Measurements from ENCODE around the gene CSF1.

The CSF1 gene

GRCh38 chr1:109931911-109932636 is 21.4 kb downstream of the CSF1 start:
- Histone ChIP-seq H3K4me1 (ENCODE audit: control insufficient read depth in 1 of 2, insufficient read depth in 2 of 2, low read length in 2 of 2) (peaks cover 42 to 43% of the 10 kb centered on the region in 2 donors), H3K4me3 (ENCODE audit: low read depth in 1 of 2, low read length in 2 of 2) (no peak overlapping the region)

GRCh38 chr1:109932679-109933078 is 22.0 kb downstream of the CSF1 start:
- H3K4me3 ChIP-seq (ENCODE audit: low read depth in 1 of 2, low read length in 2 of 2) = no peak overlapping the region
- H3K27me3 ChIP-seq (ENCODE audit: low read depth, low read length) = no peaks in the 10 kb centered on the region
- H3K36me3 ChIP-seq (ENCODE audit: control insufficient read depth in 1 of 2, insufficient read depth in 2 of 2, low read length in 2 of 2) = peaks cover 13 to 17% of the 10 kb centered on the region in 2 donors
- peaks cover 39 to 40% of the 10 kb centered on the region in 2 donors for H3K4me1 ChIP-seq (ENCODE audit: control insufficient read depth in 1 of 2, insufficient read depth in 2 of 2, low read length in 2 of 2)
- peaks cover 0 to 1% of the 10 kb centered on the region in 2 donors for H3K9me3 ChIP-seq (ENCODE audit: control insufficient read depth in 1 of 2, low read length in 2 of 2)
- no peak overlapping the region for H3K27ac ChIP-seq (ENCODE audit: low read length)

More at GRCh38 chr1:109931911-109932636, 21.4 kb downstream of the CSF1 start:
- no peak overlapping the region for H3K27ac ChIP-seq (ENCODE audit: low read length)
- no peaks in the 10 kb centered on the region for H3K9me3 ChIP-seq (ENCODE audit: control insufficient read depth in 1 of 2, low read length in 2 of 2)
- H3K36me3 ChIP-seq (ENCODE audit: control insufficient read depth in 1 of 2, insufficient read depth in 2 of 2, low read length in 2 of 2) = peaks cover 13 to 17% of the 10 kb centered on the region in 2 donors
- H3K27me3 ChIP-seq (ENCODE audit: low read depth, low read length) = no peaks in the 10 kb centered on the region

GRCh38 chr1:109933856-109934711 is 23.4 kb downstream of the CSF1 start:
- Histone ChIP-seq H3K4me1 (ENCODE audit: control insufficient read depth in 1 of 2, insufficient read depth in 2 of 2, low read length in 2 of 2) (peaks cover 25 to 27% of the 10 kb centered on the region in 2 donors), H3K4me3 (ENCODE audit: low read depth in 1 of 2, low read length in 2 of 2) (no peak overlapping the region), H3K27ac (ENCODE audit: low read length) (no peak overlapping the region), H3K36me3 (ENCODE audit: control insufficient read depth in 1 of 2, insufficient read depth in 2 of 2, low read length in 2 of 2) (peaks cover 10 to 13% of the 10 kb centered on the region in 2 donors), H3K9me3 (ENCODE audit: control insufficient read depth in 1 of 2, low read length in 2 of 2) (peaks cover 0 to 9% of the 10 kb centered on the region in 2 donors), H3K27me3 (ENCODE audit: low read depth, low read length) (no peaks in the 10 kb centered on the region)

- Histone ChIP-seq H3K9me3 (ENCODE audit: control insufficient read depth in 1 of 2, low read length in 2 of 2) (peaks cover 0 to 9% of the 10 kb centered on the region in 2 donors), H3K27ac (ENCODE audit: low read length) (peak overlapping the region; percentile 72), H3K4me3 (ENCODE audit: low read depth in 1 of 2, low read length in 2 of 2) (no peak overlapping the region), H3K36me3 (ENCODE audit: control insufficient read depth in 1 of 2, insufficient read depth in 2 of 2, low read length in 2 of 2) (no peaks in the 10 kb centered on the region), H3K27me3 (ENCODE audit: low read depth, low read length) (no peaks in the 10 kb centered on the region), H3K4me1 (ENCODE audit: control insufficient read depth in 1 of 2, insufficient read depth in 2 of 2, low read length in 2 of 2) (peaks cover 11 to 16% of the 10 kb centered on the region in 2 donors)
Measured at GRCh38 chr1:109935451-109935900, 24.8 kb downstream of the CSF1 start.

- H3K9me3 ChIP-seq (ENCODE audit: control insufficient read depth in 1 of 2, low read length in 2 of 2) = peaks cover 0 to 9% of the 10 kb centered on the region in 2 donors
Measured at GRCh38 chr1:109937738-109938137, 27.1 kb downstream of the CSF1 start.

GRCh38 chr1:109938556-109938955 is 27.9 kb downstream of the CSF1 start:
- Histone ChIP-seq H3K36me3 (ENCODE audit: control insufficient read depth in 1 of 2, insufficient read depth in 2 of 2, low read length in 2 of 2) (no peaks in the 10 kb centered on the region), H3K27ac (ENCODE audit: low read length) (no peak overlapping the region), H3K4me1 (ENCODE audit: control insufficient read depth in 1 of 2, insufficient read depth in 2 of 2, low read length in 2 of 2) (peaks cover 0 to 14% of the 10 kb centered on the region in 2 donors), H3K4me3 (ENCODE audit: low read depth in 1 of 2, low read length in 2 of 2) (no peak overlapping the region), H3K9me3 (ENCODE audit: control insufficient read depth in 1 of 2, low read length in 2 of 2) (peaks cover 0 to 9% of the 10 kb centered on the region in 2 donors), H3K27me3 (ENCODE audit: low read depth, low read length) (no peaks in the 10 kb centered on the region)

More at GRCh38 chr1:109937738-109938137, 27.1 kb downstream of the CSF1 start:
- no peaks in the 10 kb centered on the region for H3K27me3 ChIP-seq (ENCODE audit: low read depth, low read length)
- peaks cover 0 to 15% of the 10 kb centered on the region in 2 donors for H3K4me1 ChIP-seq (ENCODE audit: control insufficient read depth in 1 of 2, insufficient read depth in 2 of 2, low read length in 2 of 2)
- H3K4me3 ChIP-seq (ENCODE audit: low read depth in 1 of 2, low read length in 2 of 2) = no peak overlapping the region
- no peak overlapping the region for H3K27ac ChIP-seq (ENCODE audit: low read length)
- no peaks in the 10 kb centered on the region for H3K36me3 ChIP-seq (ENCODE audit: control insufficient read depth in 1 of 2, insufficient read depth in 2 of 2, low read length in 2 of 2)

GRCh38 chr1:109942434-109942833 is 31.8 kb downstream of the CSF1 start:
- Histone ChIP-seq H3K9me3 (ENCODE audit: control insufficient read depth in 1 of 2, low read length in 2 of 2) (peaks cover 0 to 9% of the 10 kb centered on the region in 2 donors), H3K4me3 (ENCODE audit: low read depth in 1 of 2, low read length in 2 of 2) (no peak overlapping the region), H3K36me3 (ENCODE audit: control insufficient read depth in 1 of 2, insufficient read depth in 2 of 2, low read length in 2 of 2) (no peaks in the 10 kb centered on the region), H3K4me1 (ENCODE audit: control insufficient read depth in 1 of 2, insufficient read depth in 2 of 2, low read length in 2 of 2) (no peaks in the 10 kb centered on the region), H3K27me3 (ENCODE audit: low read depth, low read length) (no peaks in the 10 kb centered on the region), H3K27ac (ENCODE audit: low read length) (no peak overlapping the region)

GRCh38 chr1:109944541-109944940 is 33.9 kb downstream of the CSF1 start:
- no peak overlapping the region for H3K27ac ChIP-seq (ENCODE audit: low read length)
- no peaks in the 10 kb centered on the region for H3K9me3 ChIP-seq (ENCODE audit: control insufficient read depth in 1 of 2, low read length in 2 of 2)
- no peak overlapping the region for H3K4me3 ChIP-seq (ENCODE audit: low read depth in 1 of 2, low read length in 2 of 2)
- H3K27me3 ChIP-seq (ENCODE audit: low read depth, low read length) = no peaks in the 10 kb centered on the region
- no peaks in the 10 kb centered on the region for H3K4me1 ChIP-seq (ENCODE audit: control insufficient read depth in 1 of 2, insufficient read depth in 2 of 2, low read length in 2 of 2)
- H3K36me3 ChIP-seq (ENCODE audit: control insufficient read depth in 1 of 2, insufficient read depth in 2 of 2, low read length in 2 of 2) = no peaks in the 10 kb centered on the region

- H3K4me3 ChIP-seq (ENCODE audit: low read depth in 1 of 2, low read length in 2 of 2) = no peak overlapping the region
- no peaks in the 10 kb centered on the region for H3K36me3 ChIP-seq (ENCODE audit: control insufficient read depth in 1 of 2, insufficient read depth in 2 of 2, low read length in 2 of 2)
- no peaks in the 10 kb centered on the region for H3K4me1 ChIP-seq (ENCODE audit: control insufficient read depth in 1 of 2, insufficient read depth in 2 of 2, low read length in 2 of 2)
- no peak overlapping the region for H3K27ac ChIP-seq (ENCODE audit: low read length)
- H3K27me3 ChIP-seq (ENCODE audit: low read depth, low read length) = no peaks in the 10 kb centered on the region
- H3K9me3 ChIP-seq (ENCODE audit: control insufficient read depth in 1 of 2, low read length in 2 of 2) = no peaks in the 10 kb centered on the region
Measured at GRCh38 chr1:109946511-109946910, 35.9 kb downstream of the CSF1 start.

- no peak overlapping the region for H3K4me3 ChIP-seq (ENCODE audit: low read depth in 1 of 2, low read length in 2 of 2)
- no peak overlapping the region for H3K27ac ChIP-seq (ENCODE audit: low read length)
- no peaks in the 10 kb centered on the region for H3K27me3 ChIP-seq (ENCODE audit: low read depth, low read length)
- no peaks in the 10 kb centered on the region for H3K9me3 ChIP-seq (ENCODE audit: control insufficient read depth in 1 of 2, low read length in 2 of 2)
- H3K36me3 ChIP-seq (ENCODE audit: control insufficient read depth in 1 of 2, insufficient read depth in 2 of 2, low read length in 2 of 2) = no peaks in the 10 kb centered on the region
- H3K4me1 ChIP-seq (ENCODE audit: control insufficient read depth in 1 of 2, insufficient read depth in 2 of 2, low read length in 2 of 2) = no peaks in the 10 kb centered on the region
Measured at GRCh38 chr1:109947582-109948284, 37.1 kb downstream of the CSF1 start.

- Histone ChIP-seq H3K9me3 (ENCODE audit: control insufficient read depth in 1 of 2, low read length in 2 of 2) (no peaks in the 10 kb centered on the region), H3K36me3 (ENCODE audit: control insufficient read depth in 1 of 2, insufficient read depth in 2 of 2, low read length in 2 of 2) (no peaks in the 10 kb centered on the region), H3K4me3 (ENCODE audit: low read depth in 1 of 2, low read length in 2 of 2) (no peak overlapping the region), H3K27ac (ENCODE audit: low read length) (no peak overlapping the region), H3K27me3 (ENCODE audit: low read depth, low read length) (no peaks in the 10 kb centered on the region), H3K4me1 (ENCODE audit: control insufficient read depth in 1 of 2, insufficient read depth in 2 of 2, low read length in 2 of 2) (no peaks in the 10 kb centered on the region)
Measured at GRCh38 chr1:109948285-109948630, 37.6 kb downstream of the CSF1 start.

All from muscle layer of duodenum (tissue), 2 donors.